Suprapubic skin (tissue), 3 donors: ENCODE measurements around the gene WNK2.

Source experiments
- CTCF ChIP-seq, 2 donors: fragments of 200-600 bp in 1 of 2; fragments of 450-650 bp in 1 of 2; sonication (generic) in 1 of 2; IDR thresholded peaks; one replicate each; pipeline ENCODE4 v1.5.1; 2016 to 2019; ENCODE audit warnings: antibody characterized with exemption in 2 of 2, mild to moderate bottlenecking in 1 of 2, moderate library complexity in 1 of 2
- EP300 ChIP-seq: sonication (generic); formaldehyde crosslinking; IDR thresholded peaks from one replicate; pipeline ENCODE4 v1.6.1; 2017; ENCODE audit warnings: antibody characterized with exemption
- POLR2A ChIP-seq, 2 donors: fragments of 450-650 bp; IDR thresholded peaks; one replicate each; pipeline ENCODE4 v1.6.1; 2017; ENCODE audit warnings: antibody characterized with exemption in 2 of 2, mild to moderate bottlenecking in 2 of 2, moderate library complexity in 2 of 2

- no peak for TF ChIP-seq POLR2A (IDR thresholded peaks at IDR 0.05)
- no peak for TF ChIP-seq CTCF (IDR thresholded peaks at IDR 0.05)
- TF ChIP-seq EP300: no peak
Observed at GRCh38 chr9:93292664-93293328, 108.9 kb downstream of the WNK2 start.
